ENCODE measurements around the gene KLHL35. TPM values are rescaled to one million over a fixed set of nuclear protein-coding genes. Genes with fewer than 3 reads are reported as not detected.
"Not testable (repeated sequence)": the region's sequence is repeated elsewhere in the genome, so short reads cannot be mapped to it uniquely, and the experiment has no call there.

The KLHL35 gene
- total RNA-seq, 1 donor from 2014 or later, result 2.3 TPM

- Mint-ChIP-seq H3K27ac (ENCODE audit: unreplicated experiment) (no peak overlapping the region), H3K9me3 (ENCODE audit: unreplicated experiment) (no peaks in the 10 kb centered on the region), H3K4me1 (ENCODE audit: unreplicated experiment) (peaks cover 5% of the 10 kb centered on the region), H3K36me3 (ENCODE audit: unreplicated experiment) (no peaks in the 10 kb centered on the region), H3K27me3 (ENCODE audit: unreplicated experiment) (no peaks in the 10 kb centered on the region), H3K4me3 (ENCODE audit: unreplicated experiment) (no peak overlapping the region)
- DNase-seq (ENCODE audit: extremely low spot score, unreplicated experiment), result no peak
- TF ChIP-seq, protein P1, sequence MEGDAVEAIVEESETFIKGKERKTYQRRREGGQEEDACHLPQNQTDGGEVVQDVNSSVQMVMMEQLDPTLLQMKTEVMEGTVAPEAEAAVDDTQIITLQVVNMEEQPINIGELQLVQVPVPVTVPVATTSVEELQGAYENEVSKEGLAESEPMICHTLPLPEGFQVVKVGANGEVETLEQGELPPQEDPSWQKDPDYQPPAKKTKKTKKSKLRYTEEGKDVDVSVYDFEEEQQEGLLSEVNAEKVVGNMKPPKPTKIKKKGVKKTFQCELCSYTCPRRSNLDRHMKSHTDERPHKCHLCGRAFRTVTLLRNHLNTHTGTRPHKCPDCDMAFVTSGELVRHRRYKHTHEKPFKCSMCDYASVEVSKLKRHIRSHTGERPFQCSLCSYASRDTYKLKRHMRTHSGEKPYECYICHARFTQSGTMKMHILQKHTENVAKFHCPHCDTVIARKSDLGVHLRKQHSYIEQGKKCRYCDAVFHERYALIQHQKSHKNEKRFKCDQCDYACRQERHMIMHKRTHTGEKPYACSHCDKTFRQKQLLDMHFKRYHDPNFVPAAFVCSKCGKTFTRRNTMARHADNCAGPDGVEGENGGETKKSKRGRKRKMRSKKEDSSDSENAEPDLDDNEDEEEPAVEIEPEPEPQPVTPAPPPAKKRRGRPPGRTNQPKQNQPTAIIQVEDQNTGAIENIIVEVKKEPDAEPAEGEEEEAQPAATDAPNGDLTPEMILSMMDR (IDR thresholded peaks at IDR 0.05), result no peak
These were observed 52.8 kb downstream of the KLHL35 start for GRCh38 chr11:75380245-75380644.

- not testable (repeated sequence) for H3K36me3 Mint-ChIP-seq (ENCODE audit: unreplicated experiment); H3K4me3 Mint-ChIP-seq (ENCODE audit: unreplicated experiment); H3K27me3 Mint-ChIP-seq (ENCODE audit: unreplicated experiment); H3K4me1 Mint-ChIP-seq (ENCODE audit: unreplicated experiment); H3K27ac Mint-ChIP-seq (ENCODE audit: unreplicated experiment); H3K9me3 Mint-ChIP-seq (ENCODE audit: unreplicated experiment); DNase-seq (ENCODE audit: extremely low spot score, unreplicated experiment)
These were observed 54.2 kb downstream of the KLHL35 start for GRCh38 chr11:75378776-75379175.

GRCh38 chr11:75376175-75376574 lies 56.8 kb downstream of the KLHL35 start:
- Mint-ChIP-seq H3K4me1 (ENCODE audit: unreplicated experiment) (peaks cover 12% of the 10 kb centered on the region), H3K36me3 (ENCODE audit: unreplicated experiment) (no peaks in the 10 kb centered on the region), H3K9me3 (ENCODE audit: unreplicated experiment) (no peaks in the 10 kb centered on the region), H3K4me3 (ENCODE audit: unreplicated experiment) (no peak overlapping the region), H3K27ac (ENCODE audit: unreplicated experiment) (no peak overlapping the region), H3K27me3 (ENCODE audit: unreplicated experiment) (no peaks in the 10 kb centered on the region)
- TF ChIP-seq, protein P1 (IDR thresholded peaks at IDR 0.05), result peak; percentile 17
- DNase-seq (ENCODE audit: extremely low spot score, unreplicated experiment), result no peak

DNA sequence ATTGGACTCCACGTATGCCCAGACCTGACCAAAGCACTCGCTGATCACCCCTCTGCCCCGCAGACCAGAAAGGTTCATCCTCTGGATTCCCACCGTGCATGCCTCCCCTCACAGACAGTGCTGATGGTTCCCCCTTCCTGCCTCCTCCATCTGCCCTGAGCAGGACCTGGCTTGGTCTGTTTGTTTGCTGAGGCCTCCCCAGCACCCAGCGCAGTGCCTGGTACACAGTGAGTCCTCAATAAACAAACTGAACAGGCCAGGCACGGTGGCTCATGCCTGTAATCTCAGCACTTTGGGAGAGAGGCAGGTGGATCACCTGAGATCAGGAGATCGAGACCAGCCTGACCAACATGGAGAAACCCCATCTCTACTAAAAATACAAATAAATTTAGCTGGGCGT lies 57.4 kb downstream of the KLHL35 start:
- Mint-ChIP-seq H3K27me3 (ENCODE audit: unreplicated experiment) (no peaks in the 10 kb centered on the region), H3K36me3 (ENCODE audit: unreplicated experiment) (no peaks in the 10 kb centered on the region), H3K27ac (ENCODE audit: unreplicated experiment) (no peak overlapping the region), H3K9me3 (ENCODE audit: unreplicated experiment) (no peaks in the 10 kb centered on the region), H3K4me1 (ENCODE audit: unreplicated experiment) (peaks cover 10% of the 10 kb centered on the region), H3K4me3 (ENCODE audit: unreplicated experiment) (no peak overlapping the region)
- TF ChIP-seq, protein P1 (IDR thresholded peaks at IDR 0.05), result no peak
- no peak for DNase-seq (ENCODE audit: extremely low spot score, unreplicated experiment)

- TF ChIP-seq, protein P1 (IDR thresholded peaks at IDR 0.05), result no peak
- H3K4me1 Mint-ChIP-seq (ENCODE audit: unreplicated experiment), result peaks cover 8% of the 10 kb centered on the region
- no peak overlapping the region for H3K4me3 Mint-ChIP-seq (ENCODE audit: unreplicated experiment)
- H3K27ac Mint-ChIP-seq (ENCODE audit: unreplicated experiment), result no peak overlapping the region
- H3K36me3 Mint-ChIP-seq (ENCODE audit: unreplicated experiment), result peaks cover 2% of the 10 kb centered on the region
- H3K27me3 Mint-ChIP-seq (ENCODE audit: unreplicated experiment), result peaks cover 5% of the 10 kb centered on the region
- no peak for DNase-seq (ENCODE audit: extremely low spot score, unreplicated experiment)
- H3K9me3 Mint-ChIP-seq (ENCODE audit: unreplicated experiment), result no peaks in the 10 kb centered on the region
These were observed 58.4 kb downstream of the KLHL35 start for GRCh38 chr11:75374646-75375045.

- Mint-ChIP-seq H3K27me3 (ENCODE audit: unreplicated experiment) (peaks cover 5% of the 10 kb centered on the region), H3K9me3 (ENCODE audit: unreplicated experiment) (no peaks in the 10 kb centered on the region), H3K4me1 (ENCODE audit: unreplicated experiment) (peaks cover 8% of the 10 kb centered on the region)
These were observed 59.8 kb downstream of the KLHL35 start for GRCh38 chr11:75373201-75373600.

More at GRCh38 chr11:75373201-75373600, 59.8 kb downstream of the KLHL35 start:
- TF ChIP-seq, protein P1 (IDR thresholded peaks at IDR 0.05), result no peak
- Mint-ChIP-seq H3K36me3 (ENCODE audit: unreplicated experiment) (peaks cover 2% of the 10 kb centered on the region), H3K4me3 (ENCODE audit: unreplicated experiment) (no peak overlapping the region), H3K27ac (ENCODE audit: unreplicated experiment) (no peak overlapping the region)
- DNase-seq (ENCODE audit: extremely low spot score, unreplicated experiment), result no peak
